ENCODE data around the gene RBM47.
A peak's percentile ranks its signal among the peaks of the same experiment; 100 is the strongest.

Gene RBM47

GRCh38 chr4:40629401-40630334 is at the start of gene RBM47:
RBM47 (minus strand) TSS chr4:40629864; CDS start chr4:40438893, 190,971 bp downstream.
- no peaks in the 10 kb centered on the region for H3K9me3 Mint-ChIP-seq

GRCh38 chr4:40678421-40678820 is 48.8 kb upstream of the RBM47 start:
- Mint-ChIP-seq H3K4me3 (no peak overlapping the region), H3K27ac (no peak overlapping the region), H3K36me3 (ENCODE audit: low read depth) (peaks cover 1% of the 10 kb centered on the region), H3K9me3 (no peaks in the 10 kb centered on the region), H3K4me1 (ENCODE audit: low read depth) (peaks cover 10% of the 10 kb centered on the region), H3K27me3 (ENCODE audit: low read depth) (no peaks in the 10 kb centered on the region)

More at GRCh38 chr4:40629401-40630334, at the start of gene RBM47:
- H3K27ac Mint-ChIP-seq: peak within 1 kb of the TSS; percentile 69
- H3K4me1 Mint-ChIP-seq (ENCODE audit: low read depth): peaks cover 37% of the 10 kb centered on the region
- peaks cover 32% of the 10 kb centered on the region for H3K27me3 Mint-ChIP-seq (ENCODE audit: low read depth)
- H3K4me3 Mint-ChIP-seq: peak within 1 kb of the TSS; percentile 91
- H3K36me3 Mint-ChIP-seq (ENCODE audit: low read depth): peaks cover 3% of the 10 kb centered on the region

GRCh38 chr4:40675166-40675565 is 45.5 kb upstream of the RBM47 start:
- Mint-ChIP-seq H3K36me3 (ENCODE audit: low read depth) (peaks cover 4% of the 10 kb centered on the region), H3K4me3 (no peak overlapping the region), H3K9me3 (no peaks in the 10 kb centered on the region), H3K27me3 (ENCODE audit: low read depth) (no peaks in the 10 kb centered on the region), H3K27ac (no peak overlapping the region), H3K4me1 (ENCODE audit: low read depth) (peaks cover 34% of the 10 kb centered on the region)

GRCh38 chr4:40672528-40673522 is 43.2 kb upstream of the RBM47 start:
- Mint-ChIP-seq H3K27ac (peak overlapping the region; percentile 85), H3K4me3 (peak overlapping the region; percentile 59), H3K4me1 (ENCODE audit: low read depth) (peaks cover 44% of the 10 kb centered on the region), H3K9me3 (no peaks in the 10 kb centered on the region), H3K36me3 (ENCODE audit: low read depth) (peaks cover 4% of the 10 kb centered on the region), H3K27me3 (ENCODE audit: low read depth) (no peaks in the 10 kb centered on the region)

GRCh38 chr4:40669504-40669903 is 39.8 kb upstream of the RBM47 start:
- no peak overlapping the region for H3K4me3 Mint-ChIP-seq
- no peaks in the 10 kb centered on the region for H3K9me3 Mint-ChIP-seq
- H3K4me1 Mint-ChIP-seq (ENCODE audit: low read depth): peaks cover 46% of the 10 kb centered on the region
- H3K36me3 Mint-ChIP-seq (ENCODE audit: low read depth): peaks cover 4% of the 10 kb centered on the region
- H3K27me3 Mint-ChIP-seq (ENCODE audit: low read depth): no peaks in the 10 kb centered on the region
- H3K27ac Mint-ChIP-seq: no peak overlapping the region

GRCh38 chr4:40665842-40666241 is 36.2 kb upstream of the RBM47 start:
- Mint-ChIP-seq H3K27ac (no peak overlapping the region), H3K27me3 (ENCODE audit: low read depth) (no peaks in the 10 kb centered on the region), H3K4me3 (no peak overlapping the region), H3K36me3 (ENCODE audit: low read depth) (peaks cover 2% of the 10 kb centered on the region), H3K9me3 (no peaks in the 10 kb centered on the region), H3K4me1 (ENCODE audit: low read depth) (peaks cover 30% of the 10 kb centered on the region)

GRCh38 chr4:40662962-40663604 is 33.4 kb upstream of the RBM47 start:
- H3K27me3 Mint-ChIP-seq (ENCODE audit: low read depth): no peaks in the 10 kb centered on the region
- H3K27ac Mint-ChIP-seq: peak overlapping the region; percentile 45
- peaks cover 15% of the 10 kb centered on the region for H3K4me1 Mint-ChIP-seq (ENCODE audit: low read depth)
- no peaks in the 10 kb centered on the region for H3K9me3 Mint-ChIP-seq
- H3K4me3 Mint-ChIP-seq: no peak overlapping the region
- peaks cover 2% of the 10 kb centered on the region for H3K36me3 Mint-ChIP-seq (ENCODE audit: low read depth)

GRCh38 chr4:40661803-40662202 is 32.1 kb upstream of the RBM47 start:
- Mint-ChIP-seq H3K4me3 (no peak overlapping the region), H3K27ac (no peak overlapping the region)

GRCh38 chr4:40656201-40656863 is 26.7 kb upstream of the RBM47 start:
- Mint-ChIP-seq H3K27ac (no peak overlapping the region), H3K36me3 (ENCODE audit: low read depth) (no peaks in the 10 kb centered on the region), H3K27me3 (ENCODE audit: low read depth) (no peaks in the 10 kb centered on the region), H3K9me3 (no peaks in the 10 kb centered on the region), H3K4me1 (ENCODE audit: low read depth) (peaks cover 3% of the 10 kb centered on the region), H3K4me3 (no peak overlapping the region)

More at GRCh38 chr4:40661803-40662202, 32.1 kb upstream of the RBM47 start:
- H3K4me1 Mint-ChIP-seq (ENCODE audit: low read depth): peaks cover 12% of the 10 kb centered on the region
- peaks cover 2% of the 10 kb centered on the region for H3K36me3 Mint-ChIP-seq (ENCODE audit: low read depth)
- no peaks in the 10 kb centered on the region for H3K9me3 Mint-ChIP-seq
- H3K27me3 Mint-ChIP-seq (ENCODE audit: low read depth): no peaks in the 10 kb centered on the region

- Mint-ChIP-seq H3K27ac (no peak overlapping the region), H3K9me3 (no peaks in the 10 kb centered on the region), H3K4me1 (ENCODE audit: low read depth) (peaks cover 2% of the 10 kb centered on the region), H3K36me3 (ENCODE audit: low read depth) (no peaks in the 10 kb centered on the region), H3K4me3 (no peak overlapping the region), H3K27me3 (ENCODE audit: low read depth) (no peaks in the 10 kb centered on the region)
These were observed 21.6 kb upstream of the RBM47 start for GRCh38 chr4:40651280-40651679.

GRCh38 chr4:40649321-40649720 is 19.7 kb upstream of the RBM47 start:
- peaks cover 4% of the 10 kb centered on the region for H3K4me1 Mint-ChIP-seq (ENCODE audit: low read depth)

GRCh38 chr4:40648742-40649281 is 19.1 kb upstream of the RBM47 start:
- Mint-ChIP-seq H3K27me3 (ENCODE audit: low read depth) (no peaks in the 10 kb centered on the region), H3K4me3 (no peak overlapping the region), H3K9me3 (no peaks in the 10 kb centered on the region), H3K27ac (no peak overlapping the region), H3K36me3 (ENCODE audit: low read depth) (no peaks in the 10 kb centered on the region), H3K4me1 (ENCODE audit: low read depth) (peaks cover 4% of the 10 kb centered on the region)

More at GRCh38 chr4:40649321-40649720, 19.7 kb upstream of the RBM47 start:
- Mint-ChIP-seq H3K4me3 (no peak overlapping the region), H3K27me3 (ENCODE audit: low read depth) (no peaks in the 10 kb centered on the region), H3K27ac (no peak overlapping the region), H3K9me3 (no peaks in the 10 kb centered on the region), H3K36me3 (ENCODE audit: low read depth) (no peaks in the 10 kb centered on the region)

- Mint-ChIP-seq H3K9me3 (no peaks in the 10 kb centered on the region), H3K4me3 (no peak overlapping the region), H3K36me3 (ENCODE audit: low read depth) (no peaks in the 10 kb centered on the region), H3K4me1 (ENCODE audit: low read depth) (peaks cover 4% of the 10 kb centered on the region), H3K27ac (no peak overlapping the region), H3K27me3 (ENCODE audit: low read depth) (no peaks in the 10 kb centered on the region)
These were observed 18.5 kb upstream of the RBM47 start for GRCh38 chr4:40648131-40648530.

All from T-helper 1 cell treated with Interleukin-12 subunit alpha and Interleukin-12 subunit beta and Interleukin-4 antibody, amounts not matched to agents 30 μg/mL and 1 μg/mL, for 36 hours (primary cell).